CD4-positive, alpha-beta T cell treated with Interferon alpha-2 for 1 hour (primary cell): ENCODE results near the gene GIMAP1.
A peak's percentile ranks its signal among the peaks of the same experiment; 100 is the strongest.

Experiments used
- DNase-seq, 2 donors: peaks; one replicate each; pipeline ENCODE4 v3.0.0-alpha.2; 2020 to 2022

The GIMAP1 gene

DNA sequence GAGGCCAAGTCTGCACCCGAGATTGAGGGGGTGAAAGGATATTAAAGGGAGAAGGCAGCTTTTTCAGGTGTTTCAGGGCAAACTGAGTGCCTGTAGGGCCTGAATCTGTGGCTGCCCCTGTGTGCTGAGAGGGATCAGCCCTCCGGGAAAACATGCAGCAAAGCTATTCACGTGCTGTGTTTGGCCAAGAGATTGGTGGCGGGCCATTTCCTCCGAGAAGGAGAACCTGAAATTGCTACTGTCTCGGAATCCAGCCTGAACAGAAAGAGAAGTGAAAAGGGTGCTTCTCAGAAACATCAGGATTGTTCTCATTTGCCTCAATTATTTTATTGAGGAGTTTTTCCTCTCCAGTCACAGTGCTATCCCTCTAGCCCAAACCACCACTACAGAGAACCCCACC, 36.8 kb downstream of the GIMAP1 start:
- no peak for DNase-seq

DNA sequence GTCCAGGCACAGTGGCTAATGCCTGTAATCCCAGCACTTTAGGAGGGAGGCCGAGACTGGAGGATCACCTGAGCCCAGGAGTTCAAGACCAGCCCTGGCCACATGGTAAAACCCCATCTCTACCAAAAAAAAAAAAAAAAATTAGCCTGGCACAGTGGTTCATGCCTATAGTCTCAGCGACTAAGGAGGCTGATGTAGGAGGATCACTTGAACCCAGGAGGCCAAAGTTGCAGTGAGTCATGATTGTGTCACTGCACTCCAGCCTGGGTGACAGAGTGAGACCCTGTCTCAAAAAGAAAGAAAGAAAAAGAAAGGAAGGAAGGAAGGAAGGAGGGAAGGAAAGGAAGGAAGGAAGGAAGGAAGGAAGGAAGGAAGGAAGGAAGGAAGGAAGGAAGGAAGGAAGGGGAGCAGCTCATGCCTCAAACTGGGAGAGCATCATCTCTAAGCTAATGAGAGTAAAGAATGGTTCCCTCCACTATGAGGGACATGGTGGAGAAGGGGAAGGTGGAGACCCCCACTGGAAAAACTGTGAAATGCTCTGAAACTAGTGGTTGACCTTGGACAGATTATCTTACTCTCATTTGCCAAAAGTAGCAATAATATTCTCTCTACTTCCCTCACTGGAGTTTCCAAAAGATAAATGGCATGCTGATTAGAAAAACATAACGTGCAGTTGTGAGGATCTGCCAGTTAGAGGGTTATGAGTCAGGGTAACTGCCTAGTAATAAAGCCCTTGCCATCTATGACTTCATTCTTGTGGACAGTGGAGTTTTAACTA, 37.6 kb downstream of the GIMAP1 start:
- DNase-seq: peak in 1 of 2 donors; percentile 63

DNA sequence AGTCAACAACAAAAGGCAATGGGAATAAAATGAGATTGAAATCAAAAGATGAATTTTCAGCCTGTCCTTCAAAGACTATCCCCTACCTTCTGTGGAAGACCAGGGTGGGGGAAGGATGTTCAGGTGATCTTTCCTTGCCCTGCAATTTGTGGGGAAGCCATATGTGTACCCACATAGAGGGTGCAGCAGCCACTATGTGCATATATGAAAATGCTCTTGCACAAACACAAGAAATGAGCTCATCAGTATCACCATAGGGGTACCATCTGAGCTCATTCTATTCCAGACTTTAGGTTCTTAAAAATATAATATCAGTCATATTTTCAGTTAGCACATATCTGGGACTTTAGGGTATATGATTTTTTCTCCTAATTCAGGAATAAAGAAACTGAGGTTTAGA, 38.5 kb downstream of the GIMAP1 start:
- DNase-seq: no peak

DNA sequence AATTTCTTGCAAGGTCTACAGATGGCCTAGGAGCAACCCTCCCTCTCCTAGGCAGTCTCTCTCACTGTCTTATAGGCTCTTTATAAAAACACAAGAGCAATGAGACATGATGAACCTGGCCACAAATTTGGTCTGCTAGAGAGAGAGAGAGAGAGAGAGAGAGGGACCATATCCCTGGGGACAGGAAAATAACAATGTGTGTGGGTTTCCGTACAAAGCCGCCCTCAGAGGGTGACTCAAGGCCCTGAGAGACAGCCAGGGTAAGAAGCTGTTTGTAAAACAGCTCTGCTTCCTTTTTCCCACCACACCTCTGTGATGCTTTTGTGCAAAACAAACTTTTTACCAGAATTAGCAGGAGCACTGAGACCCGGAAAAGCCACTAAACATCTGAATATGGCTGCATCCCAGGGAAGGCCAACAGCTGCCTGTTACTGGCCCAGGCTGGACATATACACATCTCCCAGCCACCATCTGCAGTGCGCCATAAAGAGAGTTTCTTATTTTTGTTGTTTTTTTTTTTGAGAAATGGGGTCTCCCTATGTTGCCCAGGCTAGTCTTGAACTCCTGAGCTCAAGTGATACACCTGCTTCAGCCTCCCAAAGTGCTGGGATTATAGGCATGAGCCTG, 39.2 kb downstream of the GIMAP1 start:
- DNase-seq: peak; percentile 81 to 88

DNA sequence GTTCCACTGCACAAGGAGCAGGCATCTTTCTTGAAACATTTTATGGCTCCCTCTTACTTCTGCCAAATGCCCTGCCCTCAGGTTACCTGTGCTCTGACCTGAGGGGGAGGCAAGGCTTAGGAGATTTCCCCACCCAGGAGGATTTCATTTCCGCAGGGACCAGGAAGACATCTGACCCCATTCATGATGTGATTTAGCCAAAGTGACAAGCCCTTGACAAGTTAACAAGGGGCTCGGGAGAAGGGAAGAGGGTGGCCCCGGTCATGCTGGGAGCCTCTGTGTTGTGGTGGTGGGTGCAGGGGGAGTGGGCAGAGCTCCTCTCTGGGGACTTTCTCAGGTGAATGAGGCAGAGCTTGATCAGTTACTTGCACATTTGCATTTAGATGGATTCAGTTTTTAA, 39.8 kb downstream of the GIMAP1 start:
- no peak for DNase-seq

DNA sequence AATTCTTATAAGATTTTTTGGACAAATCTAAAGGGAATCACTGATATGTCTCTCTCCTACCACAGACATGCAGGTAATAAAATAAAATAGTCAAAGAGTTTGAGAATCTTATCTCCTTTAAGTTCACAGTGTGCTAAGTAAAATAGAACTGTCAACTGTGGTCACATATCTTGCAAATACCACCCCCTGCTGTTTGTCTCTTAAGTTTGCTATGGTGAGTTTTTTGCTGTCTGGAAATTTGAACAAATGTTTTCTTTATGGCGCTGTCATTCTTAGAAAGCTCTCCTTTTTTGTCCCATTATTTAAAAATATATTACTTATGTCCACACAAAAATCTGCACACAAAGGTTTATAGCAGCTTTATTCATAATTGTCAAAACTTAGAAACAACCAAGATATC, 40.4 kb downstream of the GIMAP1 start:
- peak in 1 of 2 donors; percentile 81 for DNase-seq

DNA sequence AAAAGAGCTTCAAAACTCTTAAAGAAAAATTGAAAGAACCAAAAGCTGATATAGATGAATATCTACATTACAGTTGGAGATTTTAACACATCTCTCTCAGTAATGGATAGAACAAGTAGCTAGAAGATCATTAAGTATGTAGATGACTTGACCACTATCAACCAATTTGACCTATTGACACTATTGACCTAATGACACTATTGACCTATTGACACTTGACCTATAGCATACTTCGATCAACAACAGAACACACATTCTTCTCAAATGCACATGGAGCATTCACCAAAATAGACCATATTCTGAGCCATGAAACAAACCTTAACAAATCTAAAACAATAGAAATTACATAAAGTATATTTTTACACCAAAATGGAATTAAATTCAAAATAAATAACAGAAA, 43.1 kb downstream of the GIMAP1 start:
- DNase-seq: no peak

DNA sequence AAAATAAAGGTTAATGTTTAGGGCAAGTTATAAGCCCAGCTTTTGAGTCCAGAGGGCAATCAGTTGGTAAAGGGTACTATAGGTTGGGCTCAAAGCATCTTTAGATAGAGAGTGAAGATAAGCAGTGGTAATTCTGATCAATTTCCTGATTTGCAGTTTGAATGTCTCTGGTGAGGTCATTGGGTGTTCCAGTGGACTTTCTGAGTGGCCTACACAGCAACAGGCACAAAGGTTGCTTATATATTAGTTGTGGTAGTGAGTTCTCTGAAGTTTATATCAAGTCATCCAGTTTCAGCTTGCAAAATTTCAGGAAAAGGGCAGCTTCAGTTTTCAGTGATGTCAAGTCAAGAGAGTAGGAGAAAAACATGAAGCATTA, 49.9 kb downstream of the GIMAP1 start:
- no peak for DNase-seq

DNA sequence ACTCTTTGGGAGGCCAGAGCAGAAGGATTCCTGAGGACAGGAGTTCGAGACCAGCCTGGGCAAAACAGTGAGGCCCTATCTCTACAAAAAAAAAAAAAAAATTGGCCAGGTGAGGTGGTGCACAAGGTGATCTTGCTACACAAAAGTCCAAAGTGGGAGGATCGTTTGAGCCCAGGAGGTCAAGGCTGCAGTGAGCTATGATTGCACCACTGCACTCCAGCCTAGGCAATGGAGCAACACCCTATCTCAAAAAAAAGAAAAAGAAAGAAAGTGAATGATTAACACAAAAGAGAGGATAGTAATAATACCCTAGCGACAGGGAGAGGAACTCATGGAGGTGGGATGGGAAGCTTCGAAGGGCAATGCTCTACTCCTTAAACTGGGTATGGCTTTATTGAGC, 53.4 kb downstream of the GIMAP1 start:
- DNase-seq: no peak
